Nephron progenitor cell (in vitro differentiated cells): ENCODE results near the gene FLAD1.

Experiments used
- DNase-seq: peaks from one replicate; pipeline ENCODE4 v3.0.0; 2021
- H3K27ac Mint-ChIP-seq: 2 replicates; pipeline ENCODE4 v1.8.0; 2021; ENCODE audit warnings: mild to moderate bottlenecking, moderate library complexity, mixed read lengths
- H3K27me3 Mint-ChIP-seq: 2 replicates; pipeline ENCODE4 v1.8.0; 2021; ENCODE audit warnings: mild to moderate bottlenecking, low read depth, mixed read lengths; ENCODE audit not compliant: poor library complexity
- H3K36me3 Mint-ChIP-seq: 2 replicates; pipeline ENCODE4 v1.8.0; 2021; ENCODE audit warnings: low read depth, mixed read lengths
- H3K4me1 Mint-ChIP-seq: 2 replicates; pipeline ENCODE4 v1.8.0; 2021; ENCODE audit warnings: mixed read lengths
- H3K4me3 Mint-ChIP-seq: 2 replicates; pipeline ENCODE4 v1.8.0; 2021; ENCODE audit warnings: mild to moderate bottlenecking, moderate library complexity, mixed read lengths
- H3K9me3 Mint-ChIP-seq: 2 replicates; pipeline ENCODE4 v1.8.0; 2021; ENCODE audit warnings: mild to moderate bottlenecking, moderate library complexity, mixed read lengths
- CTCF ChIP-seq: fragments of 200-600 bp; sonication (generic); IDR thresholded peaks from 2 replicates; pipeline ENCODE4 v1.5.0; 2021; ENCODE audit warnings: antibody characterized with exemption

Gene FLAD1

GRCh38 chr1:155014709-155015508 is 31.8 kb downstream of the FLAD1 start:
- H3K27me3 Mint-ChIP-seq, result peaks cover 5% of the 10 kb centered on the region
- no peak overlapping the region for H3K4me3 Mint-ChIP-seq
- no peak overlapping the region for H3K27ac Mint-ChIP-seq
- peaks cover 59% of the 10 kb centered on the region for H3K4me1 Mint-ChIP-seq
- no peaks in the 10 kb centered on the region for H3K9me3 Mint-ChIP-seq
- TF ChIP-seq CTCF, result no peak
- H3K36me3 Mint-ChIP-seq, result no peaks in the 10 kb centered on the region
- DNase-seq, result no peak

DNA sequence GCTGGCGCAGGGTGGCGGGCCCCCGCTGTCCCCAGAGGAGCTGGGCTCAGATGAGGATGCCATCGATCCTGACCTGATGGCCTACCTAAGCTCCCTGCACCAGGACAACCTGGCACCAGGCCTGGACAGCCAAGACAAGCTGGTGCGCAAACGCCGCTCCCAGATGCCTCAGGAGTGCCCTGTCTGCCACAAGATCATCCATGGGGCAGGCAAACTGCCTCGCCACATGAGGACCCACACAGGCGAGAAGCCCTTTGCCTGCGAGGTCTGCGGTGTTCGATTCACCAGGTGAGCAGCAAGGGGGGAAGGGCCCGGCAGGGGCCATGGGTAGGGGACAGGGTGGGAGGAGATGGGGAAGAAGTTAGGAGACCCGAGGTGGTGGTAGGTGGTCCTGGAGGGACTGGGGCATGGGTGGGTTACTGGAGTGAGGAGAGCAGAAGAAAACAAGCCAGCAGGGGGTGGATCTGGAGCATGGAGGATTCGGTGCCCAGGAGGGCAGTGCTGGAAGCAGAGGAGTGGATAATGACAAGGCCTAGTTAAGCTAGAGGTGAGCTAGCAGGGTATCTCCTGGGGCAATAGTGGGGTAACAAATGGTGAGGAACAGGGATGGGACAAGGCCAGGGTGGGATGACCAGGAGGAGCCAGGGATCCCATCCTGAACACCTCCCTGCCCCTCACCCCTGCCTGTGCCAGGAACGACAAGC is 32.5 kb downstream of the FLAD1 start:
- no peak overlapping the region for H3K27ac Mint-ChIP-seq
- peaks cover 7% of the 10 kb centered on the region for H3K27me3 Mint-ChIP-seq
- H3K9me3 Mint-ChIP-seq, result no peaks in the 10 kb centered on the region
- no peak for DNase-seq
- peaks cover 59% of the 10 kb centered on the region for H3K4me1 Mint-ChIP-seq
- H3K4me3 Mint-ChIP-seq, result no peak overlapping the region
- TF ChIP-seq CTCF, result no peak
- H3K36me3 Mint-ChIP-seq, result no peaks in the 10 kb centered on the region

- Mint-ChIP-seq H3K27ac (no peak overlapping the region), H3K9me3 (no peaks in the 10 kb centered on the region), H3K4me1 (peaks cover 53% of the 10 kb centered on the region), H3K27me3 (peaks cover 7% of the 10 kb centered on the region), H3K36me3 (no peaks in the 10 kb centered on the region), H3K4me3 (no peak overlapping the region)
- no peak for DNase-seq
- TF ChIP-seq CTCF, result no peak
These were observed 33.2 kb downstream of the FLAD1 start for GRCh38 chr1:155016231-155016831.

DNA sequence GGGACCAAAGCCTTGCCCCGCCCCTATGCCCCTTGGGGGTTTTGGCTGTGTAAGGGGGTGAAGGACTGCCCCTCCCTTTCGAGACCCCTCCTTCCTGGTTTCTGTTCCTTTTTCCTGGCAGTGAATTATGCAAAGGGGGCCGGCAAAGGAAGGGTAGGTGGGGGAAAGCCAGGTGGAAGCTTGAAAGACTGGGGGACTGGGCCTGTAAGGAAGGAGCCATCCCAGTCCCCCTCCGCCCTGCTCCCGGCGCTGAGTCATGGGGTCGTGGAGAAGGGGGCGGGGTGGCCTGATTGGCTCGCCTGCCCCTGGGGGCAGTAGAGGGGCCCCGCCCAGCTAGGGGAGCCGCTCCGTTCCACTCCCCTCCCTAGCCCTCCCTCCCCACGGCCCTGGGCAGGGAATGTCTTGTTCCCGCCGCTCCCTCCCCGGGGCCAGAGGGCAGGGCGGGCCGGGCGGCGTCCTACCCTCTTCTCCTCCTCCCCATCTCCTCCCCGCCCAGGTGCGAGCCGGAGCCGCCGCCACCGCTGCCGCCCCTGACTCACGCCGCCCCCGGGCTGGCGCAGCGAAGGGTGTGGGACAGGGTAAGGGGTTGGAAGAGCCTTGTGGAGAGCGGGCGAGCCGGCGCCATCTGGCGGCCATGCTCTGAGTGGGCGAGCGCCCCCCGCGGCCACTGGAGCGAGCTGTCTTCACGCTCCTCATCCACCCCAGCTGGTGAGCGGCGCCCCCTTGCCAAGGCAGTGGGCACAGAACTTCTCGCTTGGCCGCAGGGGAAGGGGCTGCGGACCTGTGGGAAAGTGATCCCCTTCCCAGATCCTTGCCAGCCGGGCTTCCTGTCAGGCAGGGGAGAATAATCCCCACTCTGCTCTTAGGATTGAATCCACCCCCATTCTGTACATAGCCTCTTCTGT is 34.1 kb downstream of the FLAD1 start:
- H3K4me1 Mint-ChIP-seq, result peaks cover 46% of the 10 kb centered on the region
- H3K36me3 Mint-ChIP-seq, result no peaks in the 10 kb centered on the region
- peak; percentile 93 for TF ChIP-seq CTCF
- DNase-seq, result peak; percentile 89
- peak overlapping the region; percentile 73 for H3K4me3 Mint-ChIP-seq
- peak overlapping the region; percentile 36 for H3K27ac Mint-ChIP-seq
- peaks cover 8% of the 10 kb centered on the region for H3K27me3 Mint-ChIP-seq
- no peaks in the 10 kb centered on the region for H3K9me3 Mint-ChIP-seq

DNA sequence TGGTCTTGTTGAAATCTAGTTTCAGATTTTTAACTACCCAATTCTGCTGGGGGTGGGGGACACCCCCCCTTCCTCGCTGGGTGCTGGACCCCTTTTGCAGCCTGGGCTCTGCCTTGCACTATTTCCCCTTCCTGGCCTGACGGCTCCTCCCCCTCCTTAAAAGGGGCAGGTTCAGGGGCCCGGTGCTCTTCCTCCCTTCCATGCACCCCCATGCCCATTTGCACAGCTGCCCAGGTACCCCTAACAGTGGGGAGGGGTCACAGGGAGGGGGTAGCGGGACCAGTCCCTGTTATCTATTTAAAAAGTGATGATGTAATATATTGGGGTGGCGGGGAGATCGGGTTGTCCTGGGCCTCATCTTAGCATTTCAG is 34.8 kb downstream of the FLAD1 start:
- no peak for TF ChIP-seq CTCF
- no peaks in the 10 kb centered on the region for H3K9me3 Mint-ChIP-seq
- peaks cover 6% of the 10 kb centered on the region for H3K27me3 Mint-ChIP-seq
- H3K27ac Mint-ChIP-seq, result no peak overlapping the region
- peak overlapping the region; percentile 40 for H3K4me3 Mint-ChIP-seq
- no peaks in the 10 kb centered on the region for H3K36me3 Mint-ChIP-seq
- no peak for DNase-seq
- H3K4me1 Mint-ChIP-seq, result peaks cover 43% of the 10 kb centered on the region
